GM23338 (cell line): ENCODE data around the gene TMEM117. TPM values are rescaled to one million over a fixed set of nuclear protein-coding genes. Genes with fewer than 3 reads are reported as not detected.

Experiments used
- ATAC-seq: fragments of 200-7000 bp; cut with Tn5 transposase; 3 replicates; pipeline ENCODE4 v1.9.1; 2020
- DNase-seq: peaks from one replicate; pipeline ENCODE4 v3.0.0-alpha.2; 2015; ENCODE audit warnings: low spot score
- H2AFZ ChIP-seq: fragments of 200-600 bp; sonication (generic); 2 replicates; pipeline ENCODE4 v1.8.0; 2016; ENCODE audit warnings: antibody characterized with exemption, mild to moderate bottlenecking, moderate library complexity
- H3F3A ChIP-seq: fragments of 200-600 bp; sonication (generic); replicated peaks from 2 replicates; pipeline ENCODE4 v1.8.0; 2017; ENCODE audit warnings: antibody characterized with exemption, mixed run types, low read depth
- H3K27ac ChIP-seq: fragments of 200-600 bp; sonication (generic); 2 replicates; pipeline ENCODE4 v1.6.1; 2016; ENCODE audit warnings: low read depth
- H3K27me3 ChIP-seq: fragments of 200-600 bp; sonication (generic); 2 replicates; pipeline ENCODE4 v1.8.0; 2016; ENCODE audit warnings: mild to moderate bottlenecking, mixed run types, moderate library complexity; ENCODE audit not compliant: insufficient read depth
- H3K36me3 ChIP-seq: fragments of 200-600 bp; sonication (generic); 2 replicates; pipeline ENCODE4 v1.8.0; 2016; ENCODE audit warnings: mild to moderate bottlenecking; ENCODE audit not compliant: insufficient read depth
- H3K4me1 ChIP-seq: fragments of 200-600 bp; sonication (generic); 2 replicates; pipeline ENCODE4 v1.8.0; 2016; ENCODE audit warnings: mild to moderate bottlenecking, moderate library complexity; ENCODE audit not compliant: insufficient read depth
- H3K4me2 ChIP-seq: fragments of 200-600 bp; sonication (generic); 2 replicates; pipeline ENCODE4 v1.7.1; 2017; ENCODE audit warnings: mixed run types
- H3K4me3 ChIP-seq: fragments of 200-600 bp; sonication (generic); 2 replicates; pipeline ENCODE4 v1.6.1; 2016; ENCODE audit warnings: mixed run types
- H3K79me2 ChIP-seq: fragments of 200-600 bp; sonication (generic); replicated peaks from 2 replicates; pipeline ENCODE4 v1.8.0; 2017; ENCODE audit warnings: mild to moderate bottlenecking; ENCODE audit not compliant: insufficient read depth
- H3K9me2 ChIP-seq: fragments of 200-600 bp; sonication (generic); 2 replicates; pipeline ENCODE4 v1.8.0; 2017; ENCODE audit not compliant: insufficient read depth
- H4K20me1 ChIP-seq: fragments of 200-600 bp; sonication (generic); replicated peaks from 2 replicates; pipeline ENCODE4 v1.8.0; 2017; ENCODE audit warnings: mild to moderate bottlenecking; ENCODE audit not compliant: insufficient read depth
- H3K27ac Mint-ChIP-seq: 2 replicates; pipeline ENCODE4 v1.8.0; 2020; ENCODE audit warnings: inconsistent platforms, mild to moderate bottlenecking, moderate library complexity, mixed read lengths
- H3K27me3 Mint-ChIP-seq: 3 replicates; pipeline ENCODE4 v1.8.0; 2022; ENCODE audit warnings: low read depth, mild to moderate bottlenecking, moderate library complexity, mixed read lengths, inconsistent platforms; ENCODE audit not compliant: insufficient read depth, poor library complexity
- H3K36me3 Mint-ChIP-seq: 3 replicates; pipeline ENCODE4 v1.8.0; 2021; ENCODE audit warnings: low read depth, mild to moderate bottlenecking, inconsistent platforms, moderate library complexity, mixed read lengths
- H3K4me1 Mint-ChIP-seq: 3 replicates; pipeline ENCODE4 v1.8.0; 2020; ENCODE audit warnings: mild to moderate bottlenecking, inconsistent platforms, mixed read lengths
- H3K4me3 Mint-ChIP-seq: 3 replicates; pipeline ENCODE4 v1.8.0; 2021; ENCODE audit warnings: moderate library complexity, mild to moderate bottlenecking, inconsistent platforms, mixed read lengths
- H3K9me3 Mint-ChIP-seq: 3 replicates; pipeline ENCODE4 v1.8.0; 2020; ENCODE audit warnings: moderate library complexity, mild to moderate bottlenecking, inconsistent platforms, mixed read lengths
- CREB1 ChIP-seq: fragments of 250-450 bp; sonication (Bioruptor Pico); IDR thresholded peaks from 2 replicates; pipeline ENCODE4 v1.5.0; 2020; ENCODE audit warnings: low read depth, mild to moderate bottlenecking, moderate library complexity
- CTCF ChIP-seq, 2 experiments: fragments of 200-600 bp in 1 of 2; sonication (generic) in 1 of 2; conservative IDR thresholded peaks; 2 replicates each; pipeline versions ENCODE4 v1.5.1 to v1.6.1; 2016 to 2017; ENCODE audit warnings: antibody characterized with exemption in 2 of 2, low read depth in 2 of 2, mild to moderate bottlenecking in 2 of 2, moderate library complexity in 1 of 2
- ETS1 ChIP-seq: IDR thresholded peaks from 2 replicates; pipeline ENCODE4 v1.6.1; 2016; ENCODE audit warnings: antibody characterized with exemption
- EZH2 ChIP-seq: fragments of 200-600 bp; sonication (generic); IDR thresholded peaks from one replicate; pipeline ENCODE4 v1.8.0; 2017; ENCODE audit warnings: antibody characterized with exemption, mild to moderate bottlenecking, low read depth; ENCODE audit not compliant: unreplicated experiment
- EZH2phosphoT487 ChIP-seq: fragments of 200-600 bp; sonication (generic); IDR thresholded peaks from one replicate; pipeline ENCODE4 v1.8.1; 2018; ENCODE audit warnings: antibody characterized with exemption; ENCODE audit not compliant: unreplicated experiment
- JUNB ChIP-seq: IDR thresholded peaks from one replicate; pipeline ENCODE4 v1.6.1; 2016; ENCODE audit warnings: antibody characterized with exemption; ENCODE audit not compliant: unreplicated experiment
- NANOG ChIP-seq: IDR thresholded peaks from 2 replicates; pipeline ENCODE4 v1.6.1; 2016; ENCODE audit warnings: antibody characterized with exemption, borderline replicate concordance
- POLR2AphosphoS5 ChIP-seq: IDR thresholded peaks from 2 replicates; pipeline ENCODE4 v1.6.1; 2016; ENCODE audit warnings: antibody characterized with exemption, low read depth
- REST ChIP-seq: IDR thresholded peaks from one replicate; pipeline ENCODE4 v1.6.1; 2018; ENCODE audit warnings: antibody characterized with exemption; ENCODE audit not compliant: unreplicated experiment
- STAT1 ChIP-seq: IDR thresholded peaks from one replicate; pipeline ENCODE4 v1.6.1; 2016; ENCODE audit warnings: antibody characterized with exemption; ENCODE audit not compliant: unreplicated experiment
- ZNF114 ChIP-seq: fragments of 250-450 bp; sonication (Bioruptor Pico); IDR thresholded peaks from 2 replicates; pipeline ENCODE4 v1.5.0; 2020; ENCODE audit warnings: mild to moderate bottlenecking, moderate library complexity
- ZNF331 ChIP-seq: fragments of 250-450 bp; sonication (Bioruptor Pico); IDR thresholded peaks from 2 replicates; pipeline ENCODE4 v1.5.0; 2020; ENCODE audit warnings: low read depth, mild to moderate bottlenecking, moderate library complexity
- ZNF462 ChIP-seq: fragments of 250-450 bp; sonication (Bioruptor Pico); IDR thresholded peaks from 2 replicates; pipeline ENCODE4 v1.5.0; 2020; ENCODE audit warnings: mild to moderate bottlenecking, moderate library complexity
- polyA plus RNA-seq: library from polyadenylated mRNA; unstranded; fragments of >200 nt; fragmentation: Nextera tagmentation; extraction: Ambion mirVana; gene quantifications from 2 replicates; pipeline ENCODE4 v1.2.1, GENCODE V29; 2016
- total RNA-seq: library from RNA; depleted of rRNA; stranded (reverse); fragments of >200 nt; shearing (Covaris generic); gene quantifications from 2 replicates; pipeline ENCODE4 v1.2.3, GENCODE V29; 2014

Gene TMEM117
- total and polyA plus RNA-seq, 2 experiments from 2014 or later, result 0.94 to 1.6 TPM

GRCh38 chr12:44088647-44089046, 252.8 kb downstream of the TMEM117 start:
- no peak overlapping the region for H3K4me3 ChIP-seq
- H3K9me2 ChIP-seq, result no peaks in the 10 kb centered on the region
- no peak overlapping the region for H3K27ac Mint-ChIP-seq
- DNase-seq, result no peak
- no peaks in the 10 kb centered on the region for H3F3A ChIP-seq
- TF ChIP-seq JUNB (no peak), CTCF (conservative IDR thresholded peaks at IDR 0.05; ENCODE audit: low read depth in 2 of 2) (no peak), EZH2phosphoT487 (no peak), CREB1 (CRISPR knock-in tag) (no peak), EZH2 (no peak), NANOG (no peak), ZNF462 (no peak), ZNF114 (no peak), ETS1 (no peak), ZNF331 (CRISPR knock-in tag) (no peak), STAT1 (no peak), POLR2AphosphoS5 (no peak), REST (no peak)
- H3K4me1 ChIP-seq, result no peaks in the 10 kb centered on the region
- H3K9me3 Mint-ChIP-seq, result no peaks in the 10 kb centered on the region
- no peaks in the 10 kb centered on the region for H3K36me3 Mint-ChIP-seq
- H4K20me1 ChIP-seq, result no peaks in the 10 kb centered on the region
- no peak overlapping the region for H3K4me3 Mint-ChIP-seq
- ATAC-seq, result no peak
- H3K36me3 ChIP-seq, result no peaks in the 10 kb centered on the region
- H3K4me1 Mint-ChIP-seq, result no peaks in the 10 kb centered on the region
- H3K27ac ChIP-seq, result no peak overlapping the region
- H3K27me3 Mint-ChIP-seq, result no peaks in the 10 kb centered on the region
- H3K4me2 ChIP-seq, result no peak overlapping the region
- H3K27me3 ChIP-seq, result no peaks in the 10 kb centered on the region
- no peaks in the 10 kb centered on the region for H3K79me2 ChIP-seq
- no peak overlapping the region for H2AFZ ChIP-seq
